ENCODE results near the gene LACC1. TPM values are rescaled to one million over a fixed set of nuclear protein-coding genes. Genes with fewer than 3 reads are reported as not detected.

LACC1 gene
- total RNA-seq, 1 donor from 2014 or later: 1.7 TPM

- Mint-ChIP-seq H3K9me3 (ENCODE audit: unreplicated experiment) (no peaks in the 10 kb centered on the region), H3K27ac (ENCODE audit: unreplicated experiment) (no peak overlapping the region), H3K27me3 (ENCODE audit: unreplicated experiment) (peaks cover 2% of the 10 kb centered on the region), H3K4me1 (ENCODE audit: low read depth, unreplicated experiment) (no peaks in the 10 kb centered on the region), H3K4me3 (ENCODE audit: unreplicated experiment) (no peak overlapping the region), H3K36me3 (ENCODE audit: unreplicated experiment) (peaks cover 18% of the 10 kb centered on the region)
- DNase-seq: no peak
- TF ChIP-seq, protein P1, sequence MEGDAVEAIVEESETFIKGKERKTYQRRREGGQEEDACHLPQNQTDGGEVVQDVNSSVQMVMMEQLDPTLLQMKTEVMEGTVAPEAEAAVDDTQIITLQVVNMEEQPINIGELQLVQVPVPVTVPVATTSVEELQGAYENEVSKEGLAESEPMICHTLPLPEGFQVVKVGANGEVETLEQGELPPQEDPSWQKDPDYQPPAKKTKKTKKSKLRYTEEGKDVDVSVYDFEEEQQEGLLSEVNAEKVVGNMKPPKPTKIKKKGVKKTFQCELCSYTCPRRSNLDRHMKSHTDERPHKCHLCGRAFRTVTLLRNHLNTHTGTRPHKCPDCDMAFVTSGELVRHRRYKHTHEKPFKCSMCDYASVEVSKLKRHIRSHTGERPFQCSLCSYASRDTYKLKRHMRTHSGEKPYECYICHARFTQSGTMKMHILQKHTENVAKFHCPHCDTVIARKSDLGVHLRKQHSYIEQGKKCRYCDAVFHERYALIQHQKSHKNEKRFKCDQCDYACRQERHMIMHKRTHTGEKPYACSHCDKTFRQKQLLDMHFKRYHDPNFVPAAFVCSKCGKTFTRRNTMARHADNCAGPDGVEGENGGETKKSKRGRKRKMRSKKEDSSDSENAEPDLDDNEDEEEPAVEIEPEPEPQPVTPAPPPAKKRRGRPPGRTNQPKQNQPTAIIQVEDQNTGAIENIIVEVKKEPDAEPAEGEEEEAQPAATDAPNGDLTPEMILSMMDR (IDR thresholded peaks at IDR 0.05; ENCODE audit: partially characterized antibody, unreplicated experiment): no peak
Observed at GRCh38 chr13:43846496-43847158, 33.1 kb upstream of the LACC1 start.

DNA sequence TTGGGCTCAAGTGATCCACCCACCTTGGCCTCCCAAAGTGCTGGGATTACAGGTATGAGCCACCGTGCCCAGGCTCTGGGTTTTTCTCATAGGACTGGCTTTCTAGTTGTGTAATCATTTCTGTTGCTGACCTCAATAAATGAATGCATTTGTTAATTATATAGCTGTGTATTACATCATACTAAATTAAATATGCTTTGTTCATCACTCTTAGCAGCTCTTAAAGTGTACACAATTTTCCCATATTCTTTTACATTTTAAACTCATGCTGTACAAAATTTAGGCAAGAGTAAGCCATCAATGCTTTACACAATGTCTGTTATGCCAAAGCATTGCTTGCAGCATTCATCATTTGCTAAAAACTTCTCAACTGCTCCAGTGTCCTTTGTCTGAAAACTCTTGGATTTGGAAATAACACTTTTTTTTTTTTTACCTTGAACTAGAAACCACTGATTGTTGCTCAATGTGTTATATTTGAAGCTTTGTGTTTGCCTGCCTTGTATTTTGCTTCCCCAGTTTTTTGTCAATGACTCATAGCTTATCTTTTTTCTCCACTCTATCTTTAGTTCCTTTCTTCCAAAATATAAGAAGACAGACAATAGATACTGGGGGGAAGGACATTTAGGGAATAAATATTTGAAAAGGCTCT is 31.6 kb upstream of the LACC1 start:
- Mint-ChIP-seq H3K27ac (ENCODE audit: unreplicated experiment) (no peak overlapping the region), H3K4me3 (ENCODE audit: unreplicated experiment) (no peak overlapping the region), H3K9me3 (ENCODE audit: unreplicated experiment) (no peaks in the 10 kb centered on the region), H3K4me1 (ENCODE audit: low read depth, unreplicated experiment) (no peaks in the 10 kb centered on the region), H3K27me3 (ENCODE audit: unreplicated experiment) (peaks cover 2% of the 10 kb centered on the region), H3K36me3 (ENCODE audit: unreplicated experiment) (peaks cover 28% of the 10 kb centered on the region)
- TF ChIP-seq, protein P1 (IDR thresholded peaks at IDR 0.05; ENCODE audit: partially characterized antibody, unreplicated experiment): no peak
- no peak for DNase-seq

DNA sequence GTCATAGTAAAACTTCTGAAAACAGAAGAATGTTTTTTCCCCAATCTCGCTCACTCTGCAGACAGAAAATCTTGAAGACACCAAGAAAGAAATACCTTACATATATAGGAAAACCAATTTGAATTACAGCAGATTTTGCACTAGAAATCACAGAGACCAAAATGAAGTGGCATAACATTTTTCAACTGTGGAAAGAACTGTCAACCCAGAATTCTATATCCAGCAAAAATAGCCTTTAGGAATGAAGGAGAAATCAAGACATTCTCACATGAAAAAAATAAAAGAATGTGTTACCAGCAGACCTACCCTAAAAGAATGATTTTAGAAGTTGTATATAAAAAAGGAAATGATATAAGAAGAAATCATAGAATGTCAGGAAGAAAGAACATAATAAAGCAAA is 28.8 kb upstream of the LACC1 start:
- Mint-ChIP-seq H3K27ac (ENCODE audit: unreplicated experiment) (no peak overlapping the region), H3K27me3 (ENCODE audit: unreplicated experiment) (no peaks in the 10 kb centered on the region), H3K4me1 (ENCODE audit: low read depth, unreplicated experiment) (no peaks in the 10 kb centered on the region), H3K9me3 (ENCODE audit: unreplicated experiment) (peaks cover 6% of the 10 kb centered on the region), H3K36me3 (ENCODE audit: unreplicated experiment) (peaks cover 44% of the 10 kb centered on the region), H3K4me3 (ENCODE audit: unreplicated experiment) (no peak overlapping the region)
- no peak for DNase-seq
- TF ChIP-seq, protein P1 (IDR thresholded peaks at IDR 0.05; ENCODE audit: partially characterized antibody, unreplicated experiment): no peak

DNA sequence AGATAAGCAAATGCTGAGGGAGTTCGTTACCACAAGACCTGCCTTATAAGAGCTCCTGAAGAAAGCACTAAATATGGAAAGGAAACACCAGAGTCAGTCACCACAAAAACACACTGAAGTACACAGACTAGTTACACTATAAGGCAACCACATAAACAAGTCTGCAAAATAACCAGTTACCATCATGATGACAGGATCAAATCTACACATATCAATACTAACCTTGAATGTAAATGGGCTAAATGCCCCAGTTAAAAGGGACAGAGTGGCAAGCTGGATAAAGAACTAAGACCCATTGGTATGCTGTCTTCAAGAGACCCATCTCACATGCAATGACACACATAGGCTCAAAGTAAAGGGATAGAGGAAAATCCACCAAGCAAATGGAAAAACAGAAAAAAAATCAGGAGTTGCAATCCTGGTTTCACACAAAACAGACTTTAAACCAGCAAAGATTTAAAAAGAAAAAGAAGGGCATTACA is 26.7 kb upstream of the LACC1 start:
- Mint-ChIP-seq H3K4me1 (ENCODE audit: low read depth, unreplicated experiment) (no peaks in the 10 kb centered on the region), H3K36me3 (ENCODE audit: unreplicated experiment) (peaks cover 44% of the 10 kb centered on the region), H3K9me3 (ENCODE audit: unreplicated experiment) (peaks cover 6% of the 10 kb centered on the region), H3K27ac (ENCODE audit: unreplicated experiment) (no peak overlapping the region), H3K4me3 (ENCODE audit: unreplicated experiment) (no peak overlapping the region), H3K27me3 (ENCODE audit: unreplicated experiment) (no peaks in the 10 kb centered on the region)
- no peak for DNase-seq
- TF ChIP-seq, protein P1 (IDR thresholded peaks at IDR 0.05; ENCODE audit: partially characterized antibody, unreplicated experiment): no peak

DNA sequence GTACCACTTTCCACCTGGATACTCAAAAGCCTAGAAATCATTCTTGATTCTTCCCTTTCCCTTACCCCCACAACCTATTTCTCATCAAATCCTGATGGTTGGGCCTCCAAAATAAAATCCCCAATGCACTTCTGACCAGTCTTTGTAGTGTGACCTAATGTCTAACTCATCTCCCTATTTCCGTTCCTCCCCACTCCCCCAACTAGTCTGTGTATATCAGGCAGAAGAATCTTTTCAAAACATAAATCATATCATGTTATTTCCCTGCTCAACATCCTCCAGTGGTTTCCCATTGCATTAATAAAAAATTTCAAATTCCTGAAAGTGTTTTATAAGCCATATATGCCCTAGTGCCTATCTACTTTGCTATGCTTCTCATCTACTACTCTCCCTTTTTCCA is 17.8 kb upstream of the LACC1 start:
- Mint-ChIP-seq H3K4me3 (ENCODE audit: unreplicated experiment) (no peak overlapping the region), H3K4me1 (ENCODE audit: low read depth, unreplicated experiment) (no peaks in the 10 kb centered on the region), H3K27ac (ENCODE audit: unreplicated experiment) (no peak overlapping the region), H3K27me3 (ENCODE audit: unreplicated experiment) (no peaks in the 10 kb centered on the region), H3K36me3 (ENCODE audit: unreplicated experiment) (no peaks in the 10 kb centered on the region), H3K9me3 (ENCODE audit: unreplicated experiment) (no peaks in the 10 kb centered on the region)
- TF ChIP-seq, protein P1 (IDR thresholded peaks at IDR 0.05; ENCODE audit: partially characterized antibody, unreplicated experiment): no peak
- DNase-seq: no peak

Measured in glutamatergic neuron (in vitro differentiated cells).